Erythroblast (primary cell): ENCODE results near the gene ZNF525.

ENCODE experiments used
- DNase-seq, 2 experiments: peaks; one replicate each; lab custom pipeline; 2025; lab: John Stamatoyannopoulos, UW
- GATA1 ChIP-seq: IDR thresholded peaks from 2 replicates; pipeline ENCODE4 v1.6.1; 2011; ENCODE audit warnings: low read depth, mild to moderate bottlenecking, control low read depth, low read length, moderate library complexity
- POLR2A ChIP-seq: IDR thresholded peaks from 2 replicates; pipeline ENCODE4 v1.6.1; 2011; ENCODE audit warnings: mild to moderate bottlenecking, low read length

The ZNF525 gene

DNA sequence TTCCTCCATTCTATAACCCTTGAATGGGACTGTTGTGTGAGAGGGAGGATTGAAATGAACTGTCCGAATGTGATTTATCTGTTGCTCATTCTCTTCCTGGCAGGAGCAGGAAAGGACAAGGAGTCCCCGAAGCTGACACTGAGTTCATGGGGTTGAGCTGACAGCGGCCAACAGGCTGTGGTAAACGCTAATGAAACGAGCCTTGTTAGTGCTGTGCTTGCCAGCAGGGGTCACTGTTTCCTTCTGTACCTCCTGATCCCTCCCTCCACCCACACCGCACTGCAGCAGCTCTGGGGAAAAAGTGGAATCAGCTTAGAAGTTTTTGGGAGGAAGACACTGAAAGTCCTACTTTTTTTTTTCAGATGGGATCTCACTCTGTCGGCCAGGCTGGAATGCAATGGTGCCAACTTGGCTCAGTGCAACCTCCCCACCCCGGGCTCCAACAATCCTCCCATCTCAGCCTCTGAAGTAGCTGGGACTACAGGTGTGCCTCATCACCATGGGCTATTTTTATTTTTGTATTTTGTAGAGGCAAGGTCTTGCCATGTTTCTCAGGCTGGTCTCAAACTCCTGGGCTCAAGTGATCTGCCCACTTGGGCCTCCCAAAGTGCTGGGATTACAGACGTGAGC lies 59.6 kb downstream of the ZNF525 start:
- TF ChIP-seq GATA1 (no peak), POLR2A (no peak)
- peak; percentile 73 to 85 for DNase-seq

DNA sequence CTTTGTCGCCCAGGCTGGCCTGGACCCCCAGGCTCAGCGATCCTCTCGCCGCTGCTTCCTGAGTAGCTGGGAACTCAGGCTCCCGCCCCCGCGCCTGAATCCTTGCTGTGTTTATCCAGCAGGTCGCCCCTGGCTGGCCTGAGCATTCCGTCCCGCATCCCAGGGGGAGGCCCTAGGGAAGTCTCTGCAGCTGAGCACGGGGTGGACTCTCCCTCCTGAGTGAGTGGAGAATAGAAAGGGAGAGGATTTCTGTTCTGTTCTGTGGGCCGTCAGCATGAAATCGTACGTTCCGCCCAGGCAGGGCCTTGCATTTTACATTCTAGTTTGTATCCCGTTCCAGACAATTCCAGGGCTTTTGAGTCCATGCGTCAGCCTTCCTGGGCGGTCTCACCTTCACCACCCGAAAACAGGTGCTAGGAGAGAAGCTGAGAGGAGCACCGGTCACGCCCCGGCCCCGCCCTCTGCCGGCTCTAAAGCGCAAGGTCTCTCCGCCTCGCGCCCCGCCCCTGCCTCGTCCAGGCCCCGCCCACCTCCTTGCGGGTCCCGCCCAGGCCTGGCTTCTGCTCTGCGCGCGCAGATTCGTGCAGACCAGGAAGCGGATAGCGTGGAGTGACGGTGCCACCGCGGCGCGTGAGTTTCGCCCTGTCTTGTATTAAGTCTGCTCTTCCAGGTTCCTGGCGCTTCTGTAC lies 66.0 kb downstream of the ZNF525 start, which contains the start of gene ZNF761:
Gene ZNF761, plus strand, starts transcription at position 586 of the 689 bp plus-strand sequence. CDS start 15,285 bp downstream, outside the sequence.
- DNase-seq: peak; percentile 94 to 97
- TF ChIP-seq GATA1 (no peak), POLR2A (peak; percentile 68)

DNA sequence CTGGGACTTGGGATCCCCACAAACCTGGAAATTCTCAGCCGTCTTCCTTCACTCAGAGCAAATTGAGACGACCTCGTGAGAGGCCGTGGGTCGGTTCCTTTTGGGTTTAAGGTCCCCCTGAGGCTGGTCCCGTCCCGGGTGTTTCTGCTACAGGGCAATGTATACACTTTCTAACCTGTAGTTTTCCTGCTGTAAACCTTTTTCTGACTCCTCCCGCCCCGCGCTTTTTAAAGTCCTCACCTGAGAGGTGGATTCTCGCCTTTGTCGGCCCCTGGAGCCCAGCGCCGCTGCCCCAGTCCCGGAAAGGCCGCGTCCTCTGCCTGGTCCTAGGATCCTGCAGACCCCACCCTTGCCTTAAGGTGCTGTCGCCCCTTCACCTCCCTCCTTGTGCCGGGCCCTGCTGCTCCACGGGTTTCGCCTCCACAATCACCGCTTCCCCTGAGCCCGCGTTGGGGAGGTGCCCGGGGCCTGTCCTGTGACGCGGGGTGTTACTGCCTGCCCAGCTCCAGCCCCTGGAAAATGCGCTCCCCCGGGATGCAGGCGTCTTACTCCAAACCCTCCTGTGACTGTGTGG lies 66.7 kb downstream of the ZNF525 start:
- TF ChIP-seq POLR2A: peak; percentile 44
- TF ChIP-seq GATA1: no peak

More for the DNA sequence above, 66.7 kb downstream of the ZNF525 start:
- DNase-seq: peak; percentile 48 to 61
